Measurements from ENCODE around the gene MUC6.

MUC6 gene

GRCh38 chr11:1036303-1036923 is at the start of gene MUC6:
MUC6 (minus strand) TSS chr11:1036718; CDS start chr11:1036655, 63 bp downstream.
- TF ChIP-seq EZH2phosphoT487 (IDR thresholded peaks at IDR 0.05; ENCODE audit: low read length), result no peak
- TF ChIP-seq CTCF (IDR thresholded peaks at IDR 0.05; ENCODE audit: low read length), result no peak
- no peak for TF ChIP-seq EZH2 (optimal IDR thresholded peaks at IDR 0.05; ENCODE audit: low read depth, low read length)
- H3K4me3 ChIP-seq (ENCODE audit: low read length), result no peak within 1 kb of the TSS
- H3K4me2 ChIP-seq (ENCODE audit: low read depth, low read length), result no peak within 1 kb of the TSS
- no peak within 1 kb of the TSS for H3K27ac ChIP-seq (ENCODE audit: low read length)
- H3K9ac ChIP-seq (ENCODE audit: low read length), result no peak within 1 kb of the TSS
- no peaks in the 10 kb centered on the region for H3K4me1 ChIP-seq (ENCODE audit: low read length)
- peaks cover 91% of the 10 kb centered on the region for H3K27me3 ChIP-seq (replicated peaks; ENCODE audit: insufficient read depth, low read length)
- no peaks in the 10 kb centered on the region for H3K9me2 ChIP-seq (replicated peaks; ENCODE audit: insufficient read depth, low read length)
- H4K20me1 ChIP-seq (ENCODE audit: insufficient read depth, low read length), result no peaks in the 10 kb centered on the region
- no peaks in the 10 kb centered on the region for H3K9me3 ChIP-seq (replicated peaks; ENCODE audit: insufficient read depth, low read length)
- DNase-seq, result no peak
- no peaks in the 10 kb centered on the region for H3K79me2 ChIP-seq (ENCODE audit: low read length)
- no peaks in the 10 kb centered on the region for H3F3A ChIP-seq (ENCODE audit: insufficient read depth, low read length)
- no peaks in the 10 kb centered on the region for H3K36me3 ChIP-seq (replicated peaks; ENCODE audit: insufficient read depth, low read length)
- no peak within 1 kb of the TSS for H2AFZ ChIP-seq (ENCODE audit: low read length)

GRCh38 chr11:1085440-1086170 is 49.1 kb upstream of the MUC6 start:
- Histone ChIP-seq H2AFZ (ENCODE audit: low read length) (no peak overlapping the region), H3K36me3 (replicated peaks; ENCODE audit: insufficient read depth, low read length) (no peaks in the 10 kb centered on the region), H3K9ac (ENCODE audit: low read length) (no peak overlapping the region), H3K27me3 (replicated peaks; ENCODE audit: insufficient read depth, low read length) (peaks cover 75% of the 10 kb centered on the region), H3K79me2 (ENCODE audit: low read length) (no peaks in the 10 kb centered on the region), H3K4me1 (ENCODE audit: low read length) (no peaks in the 10 kb centered on the region), H3K9me2 (replicated peaks; ENCODE audit: insufficient read depth, low read length) (no peaks in the 10 kb centered on the region), H4K20me1 (ENCODE audit: insufficient read depth, low read length) (no peaks in the 10 kb centered on the region), H3K4me3 (ENCODE audit: low read length) (no peak overlapping the region), H3K9me3 (replicated peaks; ENCODE audit: insufficient read depth, low read length) (no peaks in the 10 kb centered on the region), H3K4me2 (ENCODE audit: low read depth, low read length) (no peak overlapping the region), H3F3A (ENCODE audit: insufficient read depth, low read length) (no peaks in the 10 kb centered on the region), H3K27ac (ENCODE audit: low read length) (no peak overlapping the region)
- TF ChIP-seq CTCF (IDR thresholded peaks at IDR 0.05; ENCODE audit: low read length) (no peak), EZH2phosphoT487 (IDR thresholded peaks at IDR 0.05; ENCODE audit: low read length) (no peak), EZH2 (optimal IDR thresholded peaks at IDR 0.05; ENCODE audit: low read depth, low read length) (no peak)
- DNase-seq, result no peak

- Histone ChIP-seq H3K4me2 (ENCODE audit: low read depth, low read length) (no peak overlapping the region), H3K79me2 (ENCODE audit: low read length) (no peaks in the 10 kb centered on the region), H3K27ac (ENCODE audit: low read length) (no peak overlapping the region), H2AFZ (ENCODE audit: low read length) (no peak overlapping the region), H3K4me3 (ENCODE audit: low read length) (no peak overlapping the region), H3K27me3 (replicated peaks; ENCODE audit: insufficient read depth, low read length) (peaks cover 70% of the 10 kb centered on the region), H3K4me1 (ENCODE audit: low read length) (no peaks in the 10 kb centered on the region), H3K36me3 (replicated peaks; ENCODE audit: insufficient read depth, low read length) (no peaks in the 10 kb centered on the region), H3K9me2 (replicated peaks; ENCODE audit: insufficient read depth, low read length) (no peaks in the 10 kb centered on the region), H3K9me3 (replicated peaks; ENCODE audit: insufficient read depth, low read length) (no peaks in the 10 kb centered on the region), H3F3A (ENCODE audit: insufficient read depth, low read length) (no peaks in the 10 kb centered on the region), H3K9ac (ENCODE audit: low read length) (no peak overlapping the region), H4K20me1 (ENCODE audit: insufficient read depth, low read length) (no peaks in the 10 kb centered on the region)
- no peak for TF ChIP-seq CTCF (IDR thresholded peaks at IDR 0.05; ENCODE audit: low read length)
- no peak for TF ChIP-seq EZH2 (optimal IDR thresholded peaks at IDR 0.05; ENCODE audit: low read depth, low read length)
- TF ChIP-seq EZH2phosphoT487 (IDR thresholded peaks at IDR 0.05; ENCODE audit: low read length), result no peak
- no peak for DNase-seq
These were observed 48.3 kb upstream of the MUC6 start for GRCh38 chr11:1084561-1085439.
